SW480 (cell line): ENCODE results near the gene RPL18.
"Not testable (repeated sequence)": the region's sequence is repeated elsewhere in the genome, so short reads cannot be mapped to it uniquely, and the experiment has no call there.

ENCODE experiments used
- DNase-seq: peaks from one replicate; pipeline ENCODE4 v3.0.0-alpha.2; 2016; ENCODE audit warnings: low spot score

RPL18 gene

GRCh38 chr19:48644839-48645619 lies 26.1 kb upstream of the RPL18 start:
- DNase-seq = peak; percentile 90

GRCh38 chr19:48644355-48644754 lies 25.4 kb upstream of the RPL18 start:
- no peak for DNase-seq

- DNase-seq = no peak
Observed at GRCh38 chr19:48642862-48643261, 23.9 kb upstream of the RPL18 start.

GRCh38 chr19:48641850-48642249 lies 22.9 kb upstream of the RPL18 start:
- no peak for DNase-seq

GRCh38 chr19:48639483-48640375 lies 20.8 kb upstream of the RPL18 start:
- peak; percentile 58 for DNase-seq

- DNase-seq = no peak
Observed at GRCh38 chr19:48638831-48639381, 19.9 kb upstream of the RPL18 start.

- DNase-seq = peak; percentile 99
Observed at GRCh38 chr19:48637948-48638830, 19.2 kb upstream of the RPL18 start.

GRCh38 chr19:48637449-48637947 lies 18.5 kb upstream of the RPL18 start:
- DNase-seq = peak; percentile 99

- no peak for DNase-seq
Observed at GRCh38 chr19:48636859-48637448, 18.0 kb upstream of the RPL18 start, which contains the start of gene DBP. TSS of gene DBP (minus strand) at chr19:48637379. CDS start at chr19:48636994, 385 bp downstream.

- DNase-seq = no peak
Observed at GRCh38 chr19:48635966-48636858, 17.2 kb upstream of the RPL18 start.

GRCh38 chr19:48635263-48635965 lies 16.4 kb upstream of the RPL18 start:
- peak; percentile 55 for DNase-seq

- peak; percentile 99 for DNase-seq
Observed at GRCh38 chr19:48634424-48635262, 15.7 kb upstream of the RPL18 start.

GRCh38 chr19:48634036-48634342 lies 15.0 kb upstream of the RPL18 start:
- no peak for DNase-seq

GRCh38 chr19:48633148-48634035 lies 14.4 kb upstream of the RPL18 start:
- DNase-seq = no peak

GRCh38 chr19:48632692-48633147 lies 13.7 kb upstream of the RPL18 start:
- DNase-seq = peak; percentile 84

GRCh38 chr19:48632286-48632685 lies 13.3 kb upstream of the RPL18 start:
- not testable (repeated sequence) for DNase-seq

GRCh38 chr19:48631225-48631624 lies 12.2 kb upstream of the RPL18 start:
- DNase-seq = no peak
